HTERT RPE-1 (cell line): ENCODE data around the gene MAP6.

Experiments used
- in situ Hi-C: fragments of 300-500 bp; cut with MboI; formaldehyde crosslinking; loops from 4 replicates; pipeline ENCODE4 v1.14.3; 2020; ENCODE audit warnings: low sequenced_read_pairs

MAP6 gene

GRCh38 chr11:75667255-75667830 is 1.5 kb downstream of the MAP6 start:
- in situ Hi-C loops, result no loop called here

- in situ Hi-C loops, result no loop called here
Measured at GRCh38 chr11:75665990-75666389, 2.8 kb downstream of the MAP6 start.

- in situ Hi-C loops, result no loop called here
Measured at GRCh38 chr11:75665126-75665525, 3.7 kb downstream of the MAP6 start.

- in situ Hi-C loops, result no loop called here
Measured at GRCh38 chr11:75664389-75664788, 4.4 kb downstream of the MAP6 start.

- in situ Hi-C loops, result no loop called here
Measured at GRCh38 chr11:75663808-75664207, 5.0 kb downstream of the MAP6 start.

GRCh38 chr11:75659836-75660235 is 9.0 kb downstream of the MAP6 start:
- in situ Hi-C loops, result no loop called here

- in situ Hi-C loops, result no loop called here
Measured at GRCh38 chr11:75656044-75656727, 12.7 kb downstream of the MAP6 start.

- in situ Hi-C loops, result no loop called here
Measured at GRCh38 chr11:75655605-75656004, 13.2 kb downstream of the MAP6 start.

- in situ Hi-C loops, result no loop called here
Measured at GRCh38 chr11:75654314-75654713, 14.5 kb downstream of the MAP6 start.

GRCh38 chr11:75653532-75653931 is 15.3 kb downstream of the MAP6 start:
- in situ Hi-C loops, result no loop called here

GRCh38 chr11:75652936-75653335 is 15.9 kb downstream of the MAP6 start:
- in situ Hi-C loops, result no loop called here

GRCh38 chr11:75651218-75651617 is 17.6 kb downstream of the MAP6 start:
- in situ Hi-C loops, result no loop called here

- in situ Hi-C loops, result no loop called here
Measured at GRCh38 chr11:75650167-75650723, 18.6 kb downstream of the MAP6 start.

- in situ Hi-C loops, result no loop called here
Measured at GRCh38 chr11:75644946-75645345, 23.9 kb downstream of the MAP6 start.

- in situ Hi-C loops, result no loop called here
Measured at GRCh38 chr11:75644370-75644769, 24.5 kb downstream of the MAP6 start.

- in situ Hi-C loops, result no loop called here
Measured at GRCh38 chr11:75642402-75643113, 26.3 kb downstream of the MAP6 start.

GRCh38 chr11:75639762-75640181 is 29.1 kb downstream of the MAP6 start:
- in situ Hi-C loops, result no loop called here

GRCh38 chr11:75637998-75638397 is 30.8 kb downstream of the MAP6 start:
- in situ Hi-C loops, result no loop called here

- in situ Hi-C loops, result no loop called here
Measured at GRCh38 chr11:75635066-75635862, 33.6 kb downstream of the MAP6 start.

GRCh38 chr11:75633409-75634066 is 35.3 kb downstream of the MAP6 start:
- in situ Hi-C loops, result no loop called here

- in situ Hi-C loops, result no loop called here
Measured at GRCh38 chr11:75632962-75633361, 35.9 kb downstream of the MAP6 start.
